SW 1271 (cell line): ENCODE results near the gene KIZ.
"Not testable (repeated sequence)": the region's sequence is repeated elsewhere in the genome, so short reads cannot be mapped to it uniquely, and the experiment has no call there.

Experiments
- DNase-seq, 2 experiments: peaks; one replicate each; lab custom pipeline; 2025; lab: John Stamatoyannopoulos, UW

KIZ gene

DNA sequence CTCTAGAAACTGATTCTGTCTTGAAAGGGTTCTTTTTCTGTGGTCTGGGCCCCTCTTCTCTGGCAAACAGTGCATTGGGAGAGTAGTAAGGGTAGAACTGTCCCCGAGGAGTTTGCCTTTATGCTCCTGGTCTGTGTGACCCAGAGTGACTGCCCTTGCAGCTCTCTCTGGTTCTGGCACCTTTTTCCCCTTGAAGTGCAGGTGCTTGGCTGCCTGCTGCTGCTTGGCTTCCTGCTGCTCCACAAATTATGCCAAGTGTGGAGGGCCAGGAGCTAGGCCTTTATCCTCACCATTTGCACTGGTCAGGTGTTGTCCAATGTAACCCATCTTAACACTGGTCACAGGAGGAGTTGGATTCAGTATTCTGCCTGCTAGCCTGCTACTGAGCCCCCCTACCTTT lies 11.2 kb downstream of the KIZ start:
- no peak for DNase-seq

- no peak for DNase-seq
Observed at GRCh38 chr20:21139881-21140566, 14.1 kb downstream of the KIZ start.

DNA sequence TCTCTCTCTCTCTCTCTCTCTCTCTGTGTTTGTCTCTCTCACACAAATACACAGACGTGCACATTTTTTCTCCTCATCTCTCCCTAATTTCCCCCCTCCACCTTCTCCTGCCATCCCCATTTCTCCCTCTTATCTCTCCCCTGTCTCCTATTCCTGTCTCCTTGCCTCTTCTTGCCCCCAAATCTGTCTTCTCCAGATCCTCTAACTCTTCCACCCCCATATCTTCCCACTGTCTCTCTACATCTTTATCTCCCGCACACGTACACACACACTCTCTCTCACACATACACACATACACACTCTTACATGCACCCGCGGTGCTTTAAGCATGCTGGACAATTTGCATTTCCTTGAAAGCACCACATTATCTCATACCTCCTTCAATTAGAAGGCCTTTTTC lies 15.9 kb downstream of the KIZ start:
- DNase-seq, result no peak

GRCh38 chr20:21143194-21143890 lies 17.5 kb downstream of the KIZ start:
- DNase-seq, result no peak

DNA sequence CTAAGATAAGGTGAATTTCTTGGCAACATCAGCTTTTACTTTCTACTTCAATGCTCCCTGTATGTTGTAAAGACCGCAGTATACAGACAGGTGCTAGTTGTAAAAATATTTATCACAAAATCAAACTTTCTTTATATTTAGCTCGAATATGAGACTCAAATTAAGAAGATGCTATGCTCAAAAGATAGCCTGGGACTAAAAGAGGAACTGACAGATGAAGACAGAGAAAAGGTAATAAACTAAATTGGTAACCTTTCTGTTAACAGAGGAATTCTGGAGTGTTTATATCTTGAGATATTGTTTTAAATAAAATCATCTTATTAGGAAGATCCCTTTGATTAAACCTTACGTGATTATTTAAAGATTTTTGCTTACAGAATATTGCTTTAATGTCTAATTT lies 19.5 kb downstream of the KIZ start:
- no peak for DNase-seq

DNA sequence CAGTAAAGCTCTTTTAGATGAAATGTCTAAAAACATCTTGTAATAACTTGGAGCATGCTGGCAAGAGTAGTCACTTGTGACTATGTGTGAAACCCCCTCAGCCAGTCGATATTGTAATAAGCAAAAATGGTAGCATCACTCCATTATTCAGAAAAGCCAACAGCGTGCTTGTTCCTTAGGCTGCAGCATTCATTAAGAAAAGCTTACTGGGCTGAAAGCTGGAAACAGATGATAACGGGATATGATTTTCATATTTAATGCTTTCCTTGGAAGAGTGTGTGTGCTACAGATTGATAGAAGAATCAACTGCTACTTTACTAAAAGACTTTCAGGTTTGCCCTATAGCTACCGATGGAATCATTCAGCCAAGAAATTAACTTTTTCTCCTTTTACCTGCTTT lies 20.3 kb downstream of the KIZ start:
- DNase-seq, result no peak

DNA sequence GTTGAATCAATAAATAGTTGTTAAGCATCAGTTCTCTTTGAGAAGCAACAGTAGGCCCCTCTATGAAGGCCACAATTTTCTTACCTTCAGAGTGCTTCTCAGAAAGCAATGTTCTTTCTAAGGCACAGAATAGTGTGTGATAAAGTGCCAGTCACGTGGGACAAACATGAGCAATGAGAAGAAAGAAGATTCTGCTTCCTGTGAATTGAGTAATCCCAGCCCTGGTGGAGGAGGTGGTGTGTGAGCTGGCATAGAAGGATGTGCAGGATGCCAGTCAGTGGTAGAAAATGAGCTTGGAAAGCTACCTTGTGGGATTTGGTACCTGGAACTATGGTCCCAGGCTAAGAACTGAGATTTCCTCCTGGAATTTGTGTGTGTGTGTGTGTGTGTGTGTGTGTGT lies 21.7 kb downstream of the KIZ start:
- DNase-seq, result no peak

GRCh38 chr20:21149344-21149743 lies 23.5 kb downstream of the KIZ start:
- no peak for DNase-seq

- DNase-seq, result no peak
Observed at GRCh38 chr20:21151791-21152190, 25.9 kb downstream of the KIZ start.

DNA sequence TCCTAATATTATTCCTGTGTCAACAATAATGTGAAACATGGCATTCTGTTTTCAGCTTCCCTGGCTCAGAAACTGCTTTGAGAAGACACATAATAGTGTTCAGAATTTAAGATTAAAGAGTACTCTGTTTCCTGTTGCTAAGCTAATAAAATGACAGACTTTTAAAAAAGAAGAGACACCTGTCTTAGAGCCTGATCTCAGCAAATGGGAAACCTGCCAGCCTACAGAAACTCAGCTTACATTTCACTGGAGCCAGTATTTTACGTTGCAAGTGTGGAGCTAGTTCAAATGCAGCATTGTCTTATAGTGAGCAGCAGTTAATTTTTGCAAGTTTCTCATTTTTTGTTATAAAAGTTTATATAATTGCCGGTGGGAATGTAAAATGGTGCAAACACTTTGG lies 28.8 kb downstream of the KIZ start:
- no peak for DNase-seq

GRCh38 chr20:21155268-21155667 lies 29.4 kb downstream of the KIZ start:
- DNase-seq, result no peak

GRCh38 chr20:21156266-21156665 lies 30.4 kb downstream of the KIZ start:
- peak in 1 of 2 experiments; percentile 56 for DNase-seq

- no peak for DNase-seq
Observed at GRCh38 chr20:21157006-21157405, 31.1 kb downstream of the KIZ start.

DNA sequence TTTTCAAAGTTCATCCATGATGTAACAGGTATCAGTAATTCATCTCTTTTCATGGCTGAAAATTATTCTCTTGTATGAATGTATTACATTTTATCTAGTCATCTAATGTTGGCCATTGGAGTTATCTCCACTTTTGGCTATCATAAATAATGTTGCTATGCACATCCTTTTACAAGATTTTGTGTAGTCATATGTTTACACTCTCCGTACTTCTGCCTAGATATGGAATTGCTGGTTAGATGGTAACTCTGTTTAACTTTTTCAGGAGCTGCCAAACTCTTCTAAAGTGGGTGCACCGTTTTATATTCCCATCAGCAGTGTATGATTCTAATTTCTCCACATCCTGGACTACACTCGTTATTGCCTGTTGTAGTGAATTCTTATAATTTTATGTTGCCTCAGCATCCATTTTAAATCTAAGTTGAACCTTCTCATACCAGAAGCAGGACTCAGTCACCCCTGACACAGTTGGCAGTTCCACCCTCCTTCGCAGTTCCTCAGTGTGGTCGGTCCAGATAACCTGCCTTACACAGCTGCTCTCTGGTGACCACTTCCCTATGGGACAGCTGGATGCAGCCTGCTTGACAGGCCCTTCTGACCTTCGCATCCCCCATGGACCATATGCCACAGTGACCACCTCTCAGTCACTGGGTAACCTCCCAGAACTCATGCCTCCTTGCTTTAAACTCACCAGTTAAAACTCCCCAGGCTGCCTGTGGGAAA lies 33.9 kb downstream of the KIZ start:
- DNase-seq, result no peak

GRCh38 chr20:21161926-21162325 lies 36.0 kb downstream of the KIZ start:
- DNase-seq, result no peak

DNA sequence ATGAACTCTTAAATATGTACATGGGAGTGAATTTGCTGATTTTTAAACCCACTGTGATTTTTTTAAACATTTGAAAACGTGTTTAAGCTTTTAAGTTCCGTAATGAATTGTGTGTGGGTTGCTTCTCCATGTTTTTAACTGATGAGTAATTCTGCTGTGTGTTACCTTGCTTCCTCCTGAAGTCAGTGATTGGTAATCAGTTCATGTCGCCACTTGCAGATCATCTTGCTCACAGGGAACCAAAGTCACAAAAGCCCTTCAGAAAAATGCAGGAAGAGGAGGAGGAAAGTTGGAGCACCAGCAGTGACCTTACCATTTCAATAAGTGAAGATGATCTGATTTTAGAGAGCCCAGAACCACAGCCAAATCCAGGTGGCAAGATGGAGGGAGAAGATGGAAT lies 36.7 kb downstream of the KIZ start:
- DNase-seq, result no peak

- DNase-seq, result no peak
Observed at GRCh38 chr20:21166801-21167200, 40.9 kb downstream of the KIZ start.

- no peak for DNase-seq
Observed at GRCh38 chr20:21167261-21167660, 41.4 kb downstream of the KIZ start.

- DNase-seq, result not testable (repeated sequence)
Observed at GRCh38 chr20:21168061-21168460, 42.2 kb downstream of the KIZ start.

- DNase-seq, result no peak
Observed at GRCh38 chr20:21172626-21173025, 46.7 kb downstream of the KIZ start.

GRCh38 chr20:21173485-21173884 lies 47.6 kb downstream of the KIZ start:
- no peak for DNase-seq

DNA sequence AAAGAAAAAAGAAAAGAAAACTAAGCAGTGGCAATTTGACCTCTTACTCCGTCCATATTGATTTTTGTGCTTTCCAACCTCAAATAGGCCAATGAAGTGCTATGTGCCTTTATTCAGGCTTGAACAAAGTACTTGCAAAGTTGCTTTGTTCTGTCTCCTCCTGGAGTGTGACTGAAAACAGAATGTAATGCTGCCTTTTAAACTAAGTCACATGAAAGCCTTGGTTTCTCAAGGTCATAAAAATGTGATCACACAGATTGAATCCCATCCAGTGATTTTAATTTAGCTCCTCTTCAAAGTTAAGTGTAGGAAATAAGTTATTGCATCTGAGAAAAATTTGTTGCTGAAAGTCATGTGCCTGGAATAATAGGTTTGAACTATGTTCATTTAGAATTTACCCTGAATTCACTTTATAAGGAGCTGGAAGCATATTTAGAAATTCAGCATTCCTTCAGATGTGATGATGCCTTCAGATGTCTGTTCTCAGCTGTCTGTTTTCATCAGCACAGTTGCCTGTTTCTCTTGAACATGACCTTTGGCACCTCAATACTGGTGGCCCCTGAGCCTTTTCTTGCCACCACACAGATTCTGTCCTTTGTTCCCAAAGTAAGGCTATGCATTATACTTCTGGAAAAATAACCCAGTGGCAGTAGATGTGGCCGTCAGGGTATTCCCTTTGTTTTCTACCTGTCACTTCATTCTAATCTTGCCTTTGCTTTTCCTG lies 48.8 kb downstream of the KIZ start:
- no peak for DNase-seq

DNA sequence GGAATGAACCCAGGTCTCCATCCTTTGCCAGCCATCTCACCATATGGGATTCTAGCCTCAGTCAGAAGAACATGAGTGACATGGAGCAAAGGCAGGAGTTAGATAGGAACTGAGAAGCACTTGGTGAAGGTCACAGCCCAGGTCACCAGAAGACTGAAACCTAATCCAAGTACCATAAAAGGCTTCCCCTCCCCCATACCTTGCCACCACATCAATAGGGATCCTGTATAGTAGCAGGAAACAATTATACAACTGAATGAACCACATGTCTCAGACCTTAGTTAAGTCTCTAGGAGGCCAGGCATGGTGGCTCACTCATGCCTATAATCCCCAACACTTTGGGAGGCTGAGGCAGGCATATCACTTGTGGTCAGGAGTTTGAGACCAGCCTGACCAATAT lies 49.6 kb downstream of the KIZ start:
- no peak for DNase-seq
